Stimulated activated CD4-positive, alpha-beta T cell treated with anti-CD3 and anti-CD28 coated beads, Interleukin-2, amount 100 ng/mL, for 4 hours (primary cell): ENCODE results near the gene SAP30.
A peak's percentile ranks its signal among the peaks of the same experiment; 100 is the strongest.

Experiments used
- DNase-seq: peaks from one replicate; pipeline ENCODE4 v3.0.0-alpha.2; 2020; ENCODE audit warnings: low read depth

SAP30 gene

GRCh38 chr4:173367285-173367684 lies 3.5 kb upstream of the SAP30 start:
- DNase-seq = no peak

GRCh38 chr4:173367946-173368345 lies 2.8 kb upstream of the SAP30 start:
- DNase-seq = no peak

- DNase-seq = peak; percentile 39
Observed at GRCh38 chr4:173370130-173370476, 651 bp upstream of the SAP30 start.

GRCh38 chr4:173371292-173372192 lies 788 bp downstream of the SAP30 start:
- no peak for DNase-seq

- no peak for DNase-seq
Observed at GRCh38 chr4:173374588-173374987, 3.8 kb downstream of the SAP30 start.

- DNase-seq = no peak
Observed at GRCh38 chr4:173379929-173380328, 9.2 kb downstream of the SAP30 start.

- DNase-seq = no peak
Observed at GRCh38 chr4:173380987-173381386, 10.2 kb downstream of the SAP30 start.

GRCh38 chr4:173381610-173382009 lies 10.9 kb downstream of the SAP30 start:
- DNase-seq = no peak

- no peak for DNase-seq
Observed at GRCh38 chr4:173382349-173382748, 11.6 kb downstream of the SAP30 start.

- no peak for DNase-seq
Observed at GRCh38 chr4:173386751-173387150, 16.0 kb downstream of the SAP30 start.

GRCh38 chr4:173391701-173392100 lies 20.9 kb downstream of the SAP30 start:
- DNase-seq = no peak

GRCh38 chr4:173397604-173398003 lies 26.9 kb downstream of the SAP30 start:
- DNase-seq = no peak

GRCh38 chr4:173398220-173398619 lies 27.5 kb downstream of the SAP30 start:
- no peak for DNase-seq

- DNase-seq = no peak
Observed at GRCh38 chr4:173398779-173399415, 28.1 kb downstream of the SAP30 start, which contains the start of gene SCRG1. Gene SCRG1, minus strand, starts transcription at chr4:173399116. Its CDS starts 7,702 bp downstream, at chr4:173391414.

GRCh38 chr4:173401063-173401462 lies 30.3 kb downstream of the SAP30 start:
- no peak for DNase-seq

GRCh38 chr4:173403051-173403450 lies 32.3 kb downstream of the SAP30 start:
- no peak for DNase-seq

GRCh38 chr4:173404296-173404865 lies 33.6 kb downstream of the SAP30 start:
- no peak for DNase-seq

GRCh38 chr4:173405840-173406606 lies 35.3 kb downstream of the SAP30 start:
- no peak for DNase-seq

GRCh38 chr4:173410079-173410478 lies 39.3 kb downstream of the SAP30 start:
- DNase-seq = no peak

- DNase-seq = no peak
Observed at GRCh38 chr4:173411106-173411693, 40.4 kb downstream of the SAP30 start.

GRCh38 chr4:173413036-173413435 lies 42.3 kb downstream of the SAP30 start:
- DNase-seq = no peak

- no peak for DNase-seq
Observed at GRCh38 chr4:173414456-173414855, 43.7 kb downstream of the SAP30 start.
